ENCODE results near the gene SMC1B. TPM values are rescaled to one million over a fixed set of nuclear protein-coding genes. Genes with fewer than 3 reads are reported as not detected.

The SMC1B gene
- total RNA-seq, 3 donors from 2014 or later (not counting 1 experiment from before 2014, with no cell fraction given): 0.07 to 0.09 TPM; not detected in 1

DNA sequence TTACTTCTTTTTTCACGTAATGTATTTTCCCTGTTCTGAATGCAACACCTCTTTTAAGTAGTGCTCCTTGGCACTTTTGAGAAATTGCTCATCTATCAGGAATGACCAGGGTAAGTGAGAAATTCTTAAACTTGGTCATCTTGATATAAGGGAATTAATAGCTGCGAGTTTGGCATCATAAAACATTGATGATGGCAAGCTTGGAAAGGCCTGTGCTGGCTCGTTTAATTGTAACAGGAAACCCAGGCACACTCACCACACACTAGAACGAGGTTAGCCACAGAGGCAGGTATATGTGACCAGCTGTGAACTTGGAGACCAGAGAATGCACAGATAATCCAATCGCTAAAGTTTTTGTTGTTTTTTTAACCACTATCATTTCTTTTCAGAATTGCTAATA is 79.3 kb downstream of the SMC1B start:
- H3K27me3 Mint-ChIP-seq (ENCODE audit: low read depth in 2 of 2): no peaks in the 10 kb centered on the region
- H3K4me1 ChIP-seq (ENCODE audit: control insufficient read depth, insufficient read depth, low read length): peaks cover 15% of the 10 kb centered on the region
- no peak overlapping the region for H3K4me3 ChIP-seq (ENCODE audit: low read length)
- DNase-seq: peak in 1 of 2 donors; percentile 34
- peaks cover 22% of the 10 kb centered on the region for H3K36me3 Mint-ChIP-seq
- no peak overlapping the region for H3K4me3 Mint-ChIP-seq
- H3K27me3 ChIP-seq (ENCODE audit: control insufficient read depth, insufficient read depth, low read length): no peaks in the 10 kb centered on the region
- intact Hi-C loops (cut with micrococcal nuclease): no loop called here
- peaks cover 49% of the 10 kb centered on the region for H3K36me3 ChIP-seq (ENCODE audit: control insufficient read depth, insufficient read depth, low read length)
- peak in 1 of 3 donors; percentile 49 for ATAC-seq
- TF ChIP-seq, protein P1, sequence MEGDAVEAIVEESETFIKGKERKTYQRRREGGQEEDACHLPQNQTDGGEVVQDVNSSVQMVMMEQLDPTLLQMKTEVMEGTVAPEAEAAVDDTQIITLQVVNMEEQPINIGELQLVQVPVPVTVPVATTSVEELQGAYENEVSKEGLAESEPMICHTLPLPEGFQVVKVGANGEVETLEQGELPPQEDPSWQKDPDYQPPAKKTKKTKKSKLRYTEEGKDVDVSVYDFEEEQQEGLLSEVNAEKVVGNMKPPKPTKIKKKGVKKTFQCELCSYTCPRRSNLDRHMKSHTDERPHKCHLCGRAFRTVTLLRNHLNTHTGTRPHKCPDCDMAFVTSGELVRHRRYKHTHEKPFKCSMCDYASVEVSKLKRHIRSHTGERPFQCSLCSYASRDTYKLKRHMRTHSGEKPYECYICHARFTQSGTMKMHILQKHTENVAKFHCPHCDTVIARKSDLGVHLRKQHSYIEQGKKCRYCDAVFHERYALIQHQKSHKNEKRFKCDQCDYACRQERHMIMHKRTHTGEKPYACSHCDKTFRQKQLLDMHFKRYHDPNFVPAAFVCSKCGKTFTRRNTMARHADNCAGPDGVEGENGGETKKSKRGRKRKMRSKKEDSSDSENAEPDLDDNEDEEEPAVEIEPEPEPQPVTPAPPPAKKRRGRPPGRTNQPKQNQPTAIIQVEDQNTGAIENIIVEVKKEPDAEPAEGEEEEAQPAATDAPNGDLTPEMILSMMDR (IDR thresholded peaks at IDR 0.05): no peak
- H3K9me3 Mint-ChIP-seq: no peaks in the 10 kb centered on the region
- no peak overlapping the region for H3K27ac ChIP-seq (ENCODE audit: low read length)
- H3K9me3 ChIP-seq (ENCODE audit: control insufficient read depth, insufficient read depth, low read length): no peaks in the 10 kb centered on the region
- WGBS (ENCODE audit: insufficient coverage): 29% methylated on average over 5 of the region's 5 CpGs
- H3K27ac Mint-ChIP-seq: no peak overlapping the region
- H3K4me1 Mint-ChIP-seq: peaks cover 7 to 8% of the 10 kb centered on the region in 2 donors

DNA sequence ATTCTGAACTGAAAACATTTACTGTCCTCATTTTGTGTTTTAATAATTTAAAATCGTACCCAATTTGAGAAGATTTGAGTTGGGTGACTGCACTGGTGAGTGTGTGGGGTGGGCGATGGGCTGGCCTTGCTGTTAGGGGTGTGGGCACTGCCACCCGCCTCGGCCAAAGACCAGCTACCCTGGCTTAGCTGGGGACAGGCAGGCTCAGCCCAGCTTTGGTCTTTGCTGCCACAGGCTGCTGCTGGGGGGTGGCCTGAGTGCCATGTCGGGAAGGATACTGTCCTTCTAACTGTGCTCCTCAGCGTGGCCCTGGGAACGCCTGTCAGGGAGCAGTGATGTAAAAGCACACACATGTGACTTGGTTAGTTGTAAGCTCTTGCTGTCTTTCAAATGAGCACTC is 81.4 kb downstream of the SMC1B start:
- H3K36me3 ChIP-seq (ENCODE audit: control insufficient read depth, insufficient read depth, low read length): peaks cover 43% of the 10 kb centered on the region
- TF ChIP-seq, protein P1 (IDR thresholded peaks at IDR 0.05): no peak
- no peak overlapping the region for H3K27ac ChIP-seq (ENCODE audit: low read length)
- Mint-ChIP-seq H3K4me3 (no peak overlapping the region), H3K9me3 (no peaks in the 10 kb centered on the region), H3K4me1 (peaks cover 7 to 8% of the 10 kb centered on the region in 2 donors), H3K36me3 (peaks cover 14% of the 10 kb centered on the region), H3K27me3 (ENCODE audit: low read depth in 2 of 2) (no peaks in the 10 kb centered on the region), H3K27ac (no peak overlapping the region)
- H3K9me3 ChIP-seq (ENCODE audit: control insufficient read depth, insufficient read depth, low read length): no peaks in the 10 kb centered on the region
- WGBS (ENCODE audit: insufficient coverage): 96% methylated on average over 7 of the region's 7 CpGs
- no peaks in the 10 kb centered on the region for H3K27me3 ChIP-seq (ENCODE audit: control insufficient read depth, insufficient read depth, low read length)
- DNase-seq (no peak), ATAC-seq (no peak)
- intact Hi-C loops (cut with micrococcal nuclease): no loop called here
- H3K4me3 ChIP-seq (ENCODE audit: low read length): no peak overlapping the region
- peaks cover 15% of the 10 kb centered on the region for H3K4me1 ChIP-seq (ENCODE audit: control insufficient read depth, insufficient read depth, low read length)

DNA sequence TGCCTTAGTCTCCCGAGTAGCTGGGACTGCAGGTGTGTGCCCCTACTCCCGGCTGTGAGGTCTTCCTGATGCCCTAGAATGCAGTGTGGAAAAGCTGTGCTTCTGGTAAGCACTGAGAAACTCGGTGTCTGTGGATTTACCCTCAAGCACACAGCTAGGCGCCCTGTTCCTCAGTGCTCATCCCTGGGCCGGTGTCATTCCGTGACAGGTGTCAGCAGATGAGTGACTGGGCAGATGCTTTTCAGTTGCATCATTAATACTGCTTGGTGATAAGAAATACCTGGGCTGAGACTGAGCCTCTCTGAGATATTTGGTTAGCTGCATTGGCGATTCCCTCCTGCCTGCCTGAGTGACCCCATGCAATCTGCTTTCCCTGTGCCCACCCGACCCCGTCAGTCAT is 81.9 kb downstream of the SMC1B start:
- TF ChIP-seq, protein P1 (IDR thresholded peaks at IDR 0.05): no peak
- H3K27me3 Mint-ChIP-seq (ENCODE audit: low read depth in 2 of 2): no peaks in the 10 kb centered on the region
- no peaks in the 10 kb centered on the region for H3K27me3 ChIP-seq (ENCODE audit: control insufficient read depth, insufficient read depth, low read length)
- H3K36me3 ChIP-seq (ENCODE audit: control insufficient read depth, insufficient read depth, low read length): peaks cover 43% of the 10 kb centered on the region
- H3K27ac Mint-ChIP-seq: no peak overlapping the region
- no peak overlapping the region for H3K27ac ChIP-seq (ENCODE audit: low read length)
- no peak for DNase-seq
- intact Hi-C loops (cut with micrococcal nuclease): no loop called here
- no peaks in the 10 kb centered on the region for H3K9me3 ChIP-seq (ENCODE audit: control insufficient read depth, insufficient read depth, low read length)
- H3K36me3 Mint-ChIP-seq: peaks cover 14% of the 10 kb centered on the region
- 97% methylated on average over 9 of the region's 9 CpGs for WGBS (ENCODE audit: insufficient coverage)
- H3K4me1 ChIP-seq (ENCODE audit: control insufficient read depth, insufficient read depth, low read length): peaks cover 15% of the 10 kb centered on the region
- H3K9me3 Mint-ChIP-seq: no peaks in the 10 kb centered on the region
- no peak for ATAC-seq
- H3K4me3 Mint-ChIP-seq: no peak overlapping the region
- no peak overlapping the region for H3K4me3 ChIP-seq (ENCODE audit: low read length)
- peaks cover 7 to 8% of the 10 kb centered on the region in 2 donors for H3K4me1 Mint-ChIP-seq

DNA sequence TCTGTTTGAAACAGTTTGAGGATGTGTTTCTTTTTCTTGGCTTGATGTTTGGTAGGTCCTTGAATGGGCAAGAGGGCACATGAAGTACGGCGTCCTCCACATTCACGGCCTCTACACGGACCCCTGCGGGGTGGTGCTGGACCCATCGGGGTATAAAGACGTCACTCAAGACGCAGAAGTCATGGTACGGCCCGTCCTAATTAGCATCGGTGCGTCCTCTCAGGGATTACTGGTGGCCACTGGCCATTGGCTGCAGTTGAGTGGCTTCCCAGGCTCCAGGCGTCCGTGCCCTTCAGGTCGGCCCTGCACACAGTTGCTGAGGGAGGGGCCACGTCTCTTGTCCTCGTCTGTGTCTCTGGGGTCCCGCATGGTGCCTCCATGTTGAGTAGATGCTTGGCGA is 82.9 kb downstream of the SMC1B start:
- Histone ChIP-seq H3K27me3 (ENCODE audit: control insufficient read depth, insufficient read depth, low read length) (no peaks in the 10 kb centered on the region), H3K27ac (ENCODE audit: low read length) (no peak overlapping the region), H3K36me3 (ENCODE audit: control insufficient read depth, insufficient read depth, low read length) (peaks cover 35% of the 10 kb centered on the region), H3K4me1 (ENCODE audit: control insufficient read depth, insufficient read depth, low read length) (peaks cover 15% of the 10 kb centered on the region), H3K4me3 (ENCODE audit: low read length) (no peak overlapping the region), H3K9me3 (ENCODE audit: control insufficient read depth, insufficient read depth, low read length) (no peaks in the 10 kb centered on the region)
- TF ChIP-seq, protein P1 (IDR thresholded peaks at IDR 0.05): no peak
- ATAC-seq: no peak
- intact Hi-C loops (cut with micrococcal nuclease): no loop called here
- WGBS (ENCODE audit: insufficient coverage): 96% methylated on average over 19 of the region's 19 CpGs
- Mint-ChIP-seq H3K36me3 (peaks cover 13% of the 10 kb centered on the region), H3K27ac (no peak overlapping the region), H3K27me3 (ENCODE audit: low read depth in 2 of 2) (no peaks in the 10 kb centered on the region), H3K4me1 (peaks cover 7 to 8% of the 10 kb centered on the region in 2 donors), H3K9me3 (no peaks in the 10 kb centered on the region), H3K4me3 (no peak overlapping the region)
- no peak for DNase-seq
